Measurements from ENCODE around the gene JAZF1. TPM values are rescaled to one million over a fixed set of nuclear protein-coding genes. Genes with fewer than 3 reads are reported as not detected.

Gene JAZF1
- total RNA-seq, 1 experiment from 2014 or later = 14.2 TPM

DNA sequence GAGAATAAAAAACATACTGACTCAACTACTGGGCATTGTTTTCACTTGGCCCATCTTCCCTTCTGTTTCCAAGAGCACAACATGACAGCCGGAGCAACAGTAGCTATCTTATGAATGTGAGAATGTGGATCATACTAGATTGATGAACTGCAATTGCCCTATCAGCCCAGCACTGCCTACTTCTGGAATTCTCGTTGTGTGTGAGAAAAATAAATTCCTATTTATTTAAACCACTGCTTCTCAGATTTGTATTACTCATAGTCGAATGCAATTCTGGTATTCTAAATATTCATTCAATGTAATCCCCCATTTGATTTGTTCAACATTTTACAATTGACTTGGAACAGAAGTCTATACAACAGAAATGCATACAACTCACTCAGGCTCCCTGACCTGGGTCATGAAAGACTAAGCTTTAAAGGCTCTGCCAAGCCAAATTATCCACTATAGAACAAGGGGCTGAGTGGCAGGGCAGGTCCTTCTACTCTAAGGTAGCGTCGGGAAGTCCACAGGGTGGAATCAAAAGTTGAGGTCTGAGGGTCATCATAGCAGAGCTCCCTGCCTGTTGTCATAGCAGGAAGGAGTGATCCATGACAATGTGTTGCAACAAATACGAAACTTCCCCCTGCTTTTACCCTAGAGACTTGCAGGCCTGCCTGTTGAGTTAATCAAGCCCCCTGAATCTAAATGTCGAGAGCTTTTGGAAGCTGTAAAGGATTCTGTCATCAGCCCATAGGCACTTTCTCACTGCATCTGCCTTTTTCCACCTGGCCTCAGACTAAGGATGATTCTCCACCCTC lies 12.4 kb upstream of the JAZF1 start:
- H3K36me3 Mint-ChIP-seq (ENCODE audit: insufficient read depth, unreplicated experiment) = no peaks in the 10 kb centered on the region
- no peak overlapping the region for H3K27ac Mint-ChIP-seq (ENCODE audit: low read depth, unreplicated experiment)
- BruUV-seq (replicated peaks) = no TSS peak
- DNase-seq (ENCODE audit: unreplicated experiment) = no peak
- H3K9me3 Mint-ChIP-seq (ENCODE audit: unreplicated experiment) = no peaks in the 10 kb centered on the region
- H3K27me3 Mint-ChIP-seq (ENCODE audit: insufficient read depth, unreplicated experiment) = peaks cover 12% of the 10 kb centered on the region
- TF ChIP-seq, protein P1, sequence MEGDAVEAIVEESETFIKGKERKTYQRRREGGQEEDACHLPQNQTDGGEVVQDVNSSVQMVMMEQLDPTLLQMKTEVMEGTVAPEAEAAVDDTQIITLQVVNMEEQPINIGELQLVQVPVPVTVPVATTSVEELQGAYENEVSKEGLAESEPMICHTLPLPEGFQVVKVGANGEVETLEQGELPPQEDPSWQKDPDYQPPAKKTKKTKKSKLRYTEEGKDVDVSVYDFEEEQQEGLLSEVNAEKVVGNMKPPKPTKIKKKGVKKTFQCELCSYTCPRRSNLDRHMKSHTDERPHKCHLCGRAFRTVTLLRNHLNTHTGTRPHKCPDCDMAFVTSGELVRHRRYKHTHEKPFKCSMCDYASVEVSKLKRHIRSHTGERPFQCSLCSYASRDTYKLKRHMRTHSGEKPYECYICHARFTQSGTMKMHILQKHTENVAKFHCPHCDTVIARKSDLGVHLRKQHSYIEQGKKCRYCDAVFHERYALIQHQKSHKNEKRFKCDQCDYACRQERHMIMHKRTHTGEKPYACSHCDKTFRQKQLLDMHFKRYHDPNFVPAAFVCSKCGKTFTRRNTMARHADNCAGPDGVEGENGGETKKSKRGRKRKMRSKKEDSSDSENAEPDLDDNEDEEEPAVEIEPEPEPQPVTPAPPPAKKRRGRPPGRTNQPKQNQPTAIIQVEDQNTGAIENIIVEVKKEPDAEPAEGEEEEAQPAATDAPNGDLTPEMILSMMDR (IDR thresholded peaks at IDR 0.05; ENCODE audit: unreplicated experiment) = no peak
- ChIA-PET POLR2A (interaction anchor here (0.7 kb wide), 1 partner anchor 16 kb away, joined by 3 read pairs; no protein-coding TSS in a partner anchor), CTCF (interaction anchor here (0.5 kb wide), 1 partner anchor 661 kb away, joined by 3 read pairs; no protein-coding TSS in a partner anchor)
- no peaks in the 10 kb centered on the region for H3K4me1 Mint-ChIP-seq (ENCODE audit: insufficient read depth, unreplicated experiment)
- H3K4me3 Mint-ChIP-seq (ENCODE audit: unreplicated experiment) = no peak overlapping the region
- intact Hi-C loops (cut with micrococcal nuclease) = no loop called here

DNA sequence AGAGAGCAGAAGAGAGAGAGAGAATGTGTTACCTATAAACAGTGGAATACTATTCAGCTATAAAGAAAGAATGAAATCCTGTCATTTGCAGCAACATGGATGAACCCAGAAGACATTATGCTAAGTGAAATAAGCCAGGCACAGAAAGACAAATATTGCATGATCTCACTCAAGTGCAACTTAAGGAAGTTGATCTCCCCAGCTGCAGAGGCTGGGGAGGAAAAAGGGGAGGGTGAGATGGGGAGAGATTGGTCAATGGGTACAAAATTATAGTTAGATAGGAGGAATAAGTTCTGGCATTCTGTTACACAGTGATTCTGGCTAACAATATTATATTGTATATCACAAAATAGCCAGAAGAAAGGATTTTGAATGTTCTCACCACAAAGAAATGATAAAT lies 11.2 kb upstream of the JAZF1 start:
- BruUV-seq (replicated peaks) = no TSS peak
- Mint-ChIP-seq H3K4me3 (ENCODE audit: unreplicated experiment) (no peak overlapping the region), H3K27me3 (ENCODE audit: insufficient read depth, unreplicated experiment) (peaks cover 12% of the 10 kb centered on the region), H3K27ac (ENCODE audit: low read depth, unreplicated experiment) (no peak overlapping the region), H3K4me1 (ENCODE audit: insufficient read depth, unreplicated experiment) (no peaks in the 10 kb centered on the region), H3K36me3 (ENCODE audit: insufficient read depth, unreplicated experiment) (no peaks in the 10 kb centered on the region), H3K9me3 (ENCODE audit: unreplicated experiment) (no peaks in the 10 kb centered on the region)
- TF ChIP-seq, protein P1 (IDR thresholded peaks at IDR 0.05; ENCODE audit: unreplicated experiment) = no peak
- intact Hi-C loops (cut with micrococcal nuclease) = no loop called here
- ChIA-PET POLR2A (no interaction called here), CTCF (no interaction called here)
- DNase-seq (ENCODE audit: unreplicated experiment) = no peak

DNA sequence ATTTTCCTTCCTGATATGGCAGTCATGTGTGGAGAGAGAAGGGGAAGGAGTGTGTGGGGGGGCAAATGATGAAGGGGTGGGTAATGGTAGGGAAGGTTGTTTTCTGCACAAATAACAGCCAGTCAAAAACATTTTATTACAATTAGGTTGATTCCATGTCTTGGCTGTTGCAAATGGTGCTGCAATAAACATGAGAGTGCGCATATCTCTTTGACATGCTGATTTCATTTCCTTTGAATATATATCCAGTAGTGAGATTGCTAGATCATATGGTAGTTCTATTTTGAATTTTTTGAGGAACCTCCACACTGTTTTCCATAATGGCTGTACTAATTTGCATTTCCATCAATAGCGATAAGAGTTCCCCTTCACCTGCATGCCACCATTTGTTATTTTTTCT lies 10.6 kb upstream of the JAZF1 start:
- Mint-ChIP-seq H3K4me3 (ENCODE audit: unreplicated experiment) (no peak overlapping the region), H3K27me3 (ENCODE audit: insufficient read depth, unreplicated experiment) (peaks cover 12% of the 10 kb centered on the region), H3K4me1 (ENCODE audit: insufficient read depth, unreplicated experiment) (no peaks in the 10 kb centered on the region), H3K36me3 (ENCODE audit: insufficient read depth, unreplicated experiment) (no peaks in the 10 kb centered on the region), H3K9me3 (ENCODE audit: unreplicated experiment) (no peaks in the 10 kb centered on the region), H3K27ac (ENCODE audit: low read depth, unreplicated experiment) (no peak overlapping the region)
- no peak for DNase-seq (ENCODE audit: unreplicated experiment)
- POLR2A ChIA-PET = no interaction called here
- CTCF ChIA-PET = no interaction called here
- intact Hi-C loops (cut with micrococcal nuclease) = no loop called here
- no TSS peak for BruUV-seq (replicated peaks)
- TF ChIP-seq, protein P1 (IDR thresholded peaks at IDR 0.05; ENCODE audit: unreplicated experiment) = no peak

DNA sequence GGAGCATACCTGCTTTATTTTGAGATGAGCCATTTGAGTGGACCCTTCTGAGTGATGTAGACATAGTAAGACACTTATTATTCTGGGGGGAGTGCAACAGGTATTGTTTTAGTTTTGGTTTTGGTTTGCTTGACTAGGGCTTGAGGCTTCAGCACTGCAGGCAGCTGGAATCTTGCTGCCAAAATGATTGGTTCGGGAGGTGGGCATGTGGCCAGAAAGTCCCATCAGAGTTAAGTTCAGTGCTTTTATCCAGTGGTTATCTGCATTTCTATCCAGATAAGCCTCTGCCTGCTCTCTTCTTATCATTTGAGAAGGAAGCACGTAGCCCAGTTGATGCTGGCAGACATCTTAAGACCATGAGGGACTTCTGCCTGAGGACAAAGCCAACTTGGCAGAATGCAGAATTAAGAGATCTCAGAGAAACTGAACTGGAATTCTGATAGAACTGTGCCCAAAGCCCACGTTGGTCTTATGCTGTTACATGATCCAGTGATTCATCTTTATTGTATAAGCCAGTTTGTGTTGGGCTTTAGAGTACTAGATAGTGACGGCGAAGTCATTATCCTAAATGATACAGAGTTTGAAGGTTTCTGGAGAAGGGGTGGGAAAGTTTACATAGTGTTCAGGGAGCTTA lies 9.6 kb upstream of the JAZF1 start:
- intact Hi-C loops (cut with micrococcal nuclease) = no loop called here
- TF ChIP-seq, protein P1 (IDR thresholded peaks at IDR 0.05; ENCODE audit: unreplicated experiment) = no peak

More for the DNA sequence above, 9.6 kb upstream of the JAZF1 start:
- no peak for DNase-seq (ENCODE audit: unreplicated experiment)
- H3K9me3 Mint-ChIP-seq (ENCODE audit: unreplicated experiment) = no peaks in the 10 kb centered on the region
- POLR2A ChIA-PET = no interaction called here
- H3K27me3 Mint-ChIP-seq (ENCODE audit: insufficient read depth, unreplicated experiment) = peaks cover 12% of the 10 kb centered on the region
- H3K4me3 Mint-ChIP-seq (ENCODE audit: unreplicated experiment) = no peak overlapping the region
- BruUV-seq (replicated peaks) = no TSS peak
- H3K4me1 Mint-ChIP-seq (ENCODE audit: insufficient read depth, unreplicated experiment) = no peaks in the 10 kb centered on the region
- CTCF ChIA-PET = interaction anchor here (1.1 kb wide), 1 partner anchor 14 kb away, joined by 3 read pairs; no protein-coding TSS in a partner anchor
- no peaks in the 10 kb centered on the region for H3K36me3 Mint-ChIP-seq (ENCODE audit: insufficient read depth, unreplicated experiment)
- no peak overlapping the region for H3K27ac Mint-ChIP-seq (ENCODE audit: low read depth, unreplicated experiment)

All from MCF 10A (cell line).